HG03575 (cell line): ENCODE results near the gene IL36B.

Experiments
- ATAC-seq: cut with Tn5 transposase; IDR thresholded peaks from one replicate; pipeline ENCODE4 v1.9.1; 2021; ENCODE audit not compliant: unreplicated experiment, insufficient number of reproducible peaks, low FRiP score; ENCODE audit errors: extremely low read depth

The IL36B gene

DNA sequence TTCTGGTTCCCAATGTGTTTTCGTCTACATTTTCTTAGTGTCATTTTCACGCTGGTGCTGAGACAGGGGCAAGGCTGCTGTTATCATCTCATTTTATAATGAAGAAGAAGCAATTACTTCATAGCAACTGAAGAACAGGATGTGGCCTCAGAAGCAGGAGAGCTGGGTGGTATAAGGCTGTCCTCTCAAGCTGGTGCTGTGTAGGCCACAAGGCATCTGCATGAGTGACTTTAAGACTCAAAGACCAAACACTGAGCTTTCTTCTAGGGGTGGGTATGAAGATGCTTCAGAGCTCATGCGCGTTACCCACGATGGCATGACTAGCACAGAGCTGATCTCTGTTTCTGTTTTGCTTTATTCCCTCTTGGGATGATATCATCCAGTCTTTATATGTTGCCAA, 67.6 kb downstream of the IL36B start:
- ATAC-seq, result no peak

DNA sequence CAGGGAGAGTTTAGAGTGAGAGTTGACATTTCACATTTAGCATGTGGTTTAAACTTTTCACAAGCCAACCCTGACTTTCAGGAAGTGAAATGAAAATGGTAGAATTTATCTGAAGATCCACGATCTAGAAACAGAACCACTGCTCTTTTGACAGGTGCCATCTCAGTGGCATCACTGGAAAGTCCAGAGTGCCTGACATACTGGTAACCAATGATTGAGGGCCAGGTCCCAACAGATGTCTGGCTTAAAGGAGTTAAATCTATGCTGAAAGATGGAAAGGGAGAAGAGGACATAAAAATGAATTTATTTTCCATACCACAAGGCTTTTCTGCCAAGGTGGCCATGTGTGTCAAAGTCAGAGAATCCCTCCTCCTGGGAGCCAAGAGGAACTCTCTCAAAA, 72.1 kb downstream of the IL36B start:
- ATAC-seq, result no peak

- no peak for ATAC-seq
Measured at GRCh38 chr2:112979731-112980130, 72.9 kb downstream of the IL36B start.

- no peak for ATAC-seq
Measured at GRCh38 chr2:112977559-112978056, 75.1 kb downstream of the IL36B start, which contains the start of gene IL36G. IL36G (plus strand) TSS chr2:112978006; CDS start chr2:112978639, 633 bp downstream.
